Left ventricle myocardium inferior (tissue), 1 donor: ENCODE data around the gene ZNF408. TPM values are rescaled to one million over a fixed set of nuclear protein-coding genes. Genes with fewer than 3 reads are reported as not detected.
"Not testable (repeated sequence)": the region's sequence is repeated elsewhere in the genome, so short reads cannot be mapped to it uniquely, and the experiment has no call there.

Experiments used
- DNase-seq: peaks from one replicate; pipeline ENCODE4 v3.0.0-alpha.2; 2020
- H3K27ac ChIP-seq: fragments of 200-600 bp; replicated peaks from 2 replicates; pipeline ENCODE4 v1.8.0; 2021
- H3K27me3 ChIP-seq: fragments of 200-600 bp; 2 replicates; pipeline ENCODE4 v1.8.0; 2021; ENCODE audit warnings: low read depth
- H3K36me3 ChIP-seq: fragments of 200-600 bp; 2 replicates; pipeline ENCODE4 v1.8.0; 2021
- H3K4me1 ChIP-seq: fragments of 200-600 bp; 2 replicates; pipeline ENCODE4 v1.8.0; 2021
- H3K4me3 ChIP-seq: fragments of 200-600 bp; 2 replicates; pipeline ENCODE4 v1.8.0; 2021; ENCODE audit warnings: mild to moderate bottlenecking, moderate library complexity
- H3K9me3 ChIP-seq: fragments of 200-600 bp; replicated peaks from 2 replicates; pipeline ENCODE4 v1.8.0; 2021
- intact Hi-C: fragments of 100-400 bp; cut with micrococcal nuclease; formaldehyde crosslinking; loops from one replicate; pipeline ENCODE4 v1.11.0; 2022
- total RNA-seq: library from RNA; stranded (reverse); fragmentation: NEBNext Ultra II Directional; extraction: Animal tissue kit (Norgen Biotek cat#: 25700); gene quantifications from one replicate; pipeline ENCODE4 v1.2.1, GENCODE V29; 2021
- TF ChIP-seq, protein P1 (sequence below): fragments of 200-600 bp; IDR thresholded peaks from 2 replicates; pipeline ENCODE4 v1.8.0; 2021; ENCODE audit warnings: antibody characterized with exemption, mild to moderate bottlenecking, borderline replicate concordance
- donor health status: DM: no; HTN: yes; CAD: no; lungs with severe emphysema.

The ZNF408 gene
- total RNA-seq, 1 donor from 2014 or later, result 7.3 TPM

DNA sequence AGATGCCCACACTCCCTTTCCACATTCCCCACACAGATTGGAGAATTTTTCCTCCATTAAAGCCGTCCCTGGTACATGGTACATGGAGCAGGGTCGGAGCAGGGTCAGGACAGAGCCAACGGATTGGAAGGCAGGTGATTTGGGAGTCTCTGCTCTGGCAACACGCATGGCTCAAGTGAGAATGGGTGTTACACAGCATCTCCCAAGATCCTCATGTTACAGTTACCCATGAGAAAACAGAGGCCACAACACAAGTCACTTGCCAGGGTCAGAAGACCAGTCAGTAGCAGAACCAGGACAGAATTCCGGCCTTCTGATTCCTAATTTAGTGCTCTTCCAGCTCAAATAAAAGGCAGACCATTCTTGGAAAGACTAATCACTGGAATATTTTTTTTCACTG lies 10.5 kb downstream of the ZNF408 start:
- Histone ChIP-seq H3K27me3 (no peaks in the 10 kb centered on the region), H3K4me1 (peaks cover 20% of the 10 kb centered on the region), H3K27ac (peak overlapping the region; percentile 91), H3K4me3 (no peak overlapping the region), H3K9me3 (no peaks in the 10 kb centered on the region), H3K36me3 (peaks cover 10% of the 10 kb centered on the region)
- no peak for DNase-seq
- intact Hi-C loops, result no loop called here
- TF ChIP-seq, protein P1, sequence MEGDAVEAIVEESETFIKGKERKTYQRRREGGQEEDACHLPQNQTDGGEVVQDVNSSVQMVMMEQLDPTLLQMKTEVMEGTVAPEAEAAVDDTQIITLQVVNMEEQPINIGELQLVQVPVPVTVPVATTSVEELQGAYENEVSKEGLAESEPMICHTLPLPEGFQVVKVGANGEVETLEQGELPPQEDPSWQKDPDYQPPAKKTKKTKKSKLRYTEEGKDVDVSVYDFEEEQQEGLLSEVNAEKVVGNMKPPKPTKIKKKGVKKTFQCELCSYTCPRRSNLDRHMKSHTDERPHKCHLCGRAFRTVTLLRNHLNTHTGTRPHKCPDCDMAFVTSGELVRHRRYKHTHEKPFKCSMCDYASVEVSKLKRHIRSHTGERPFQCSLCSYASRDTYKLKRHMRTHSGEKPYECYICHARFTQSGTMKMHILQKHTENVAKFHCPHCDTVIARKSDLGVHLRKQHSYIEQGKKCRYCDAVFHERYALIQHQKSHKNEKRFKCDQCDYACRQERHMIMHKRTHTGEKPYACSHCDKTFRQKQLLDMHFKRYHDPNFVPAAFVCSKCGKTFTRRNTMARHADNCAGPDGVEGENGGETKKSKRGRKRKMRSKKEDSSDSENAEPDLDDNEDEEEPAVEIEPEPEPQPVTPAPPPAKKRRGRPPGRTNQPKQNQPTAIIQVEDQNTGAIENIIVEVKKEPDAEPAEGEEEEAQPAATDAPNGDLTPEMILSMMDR, result no peak

DNA sequence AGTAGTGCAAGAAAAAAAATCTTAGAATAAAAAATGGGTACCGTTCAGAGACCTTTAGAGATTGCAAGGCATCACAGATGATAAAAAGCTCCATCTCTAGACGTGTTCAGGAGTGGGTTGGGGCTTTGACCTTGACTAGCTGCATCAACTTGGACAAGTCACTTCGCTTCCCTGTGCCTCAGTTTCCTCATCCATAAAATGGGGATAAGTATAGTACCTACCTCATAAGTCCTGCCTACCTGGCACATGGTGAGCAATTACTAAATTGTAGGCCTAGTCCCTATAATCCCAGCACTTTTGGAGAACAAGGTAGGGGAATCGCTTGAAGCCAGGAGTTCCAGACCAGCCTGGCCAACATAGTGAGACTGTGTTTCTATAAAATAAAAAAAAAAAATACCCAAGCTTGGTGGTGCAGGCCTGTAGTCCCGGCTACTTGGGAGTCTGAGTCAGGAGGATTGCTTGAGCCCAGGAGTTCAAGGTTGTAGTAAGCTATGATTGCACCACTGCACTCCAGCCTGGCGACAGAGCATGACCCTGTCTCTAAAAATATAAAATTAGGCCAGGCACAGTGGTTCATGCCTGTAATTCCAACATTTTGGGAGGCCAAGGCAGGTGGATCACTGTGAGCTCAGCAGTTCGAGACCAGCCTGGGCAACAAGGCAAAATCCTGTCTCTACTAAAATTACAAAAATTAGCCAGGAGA lies 12.2 kb downstream of the ZNF408 start:
- Histone ChIP-seq H3K27ac (peak overlapping the region; percentile 91), H3K9me3 (no peaks in the 10 kb centered on the region), H3K4me1 (peaks cover 20% of the 10 kb centered on the region), H3K36me3 (no peaks in the 10 kb centered on the region), H3K4me3 (no peak overlapping the region), H3K27me3 (no peaks in the 10 kb centered on the region)
- intact Hi-C loops, result no loop called here
- DNase-seq, result no peak
- TF ChIP-seq, protein P1, result no peak

GRCh38 chr11:46717825-46718154 lies 17.0 kb downstream of the ZNF408 start:
- H3K4me3 ChIP-seq, H3K27ac ChIP-seq, H3K9me3 ChIP-seq, DNase-seq, intact Hi-C loops, H3K27me3 ChIP-seq, H3K36me3 ChIP-seq, H3K4me1 ChIP-seq: not testable (repeated sequence)

DNA sequence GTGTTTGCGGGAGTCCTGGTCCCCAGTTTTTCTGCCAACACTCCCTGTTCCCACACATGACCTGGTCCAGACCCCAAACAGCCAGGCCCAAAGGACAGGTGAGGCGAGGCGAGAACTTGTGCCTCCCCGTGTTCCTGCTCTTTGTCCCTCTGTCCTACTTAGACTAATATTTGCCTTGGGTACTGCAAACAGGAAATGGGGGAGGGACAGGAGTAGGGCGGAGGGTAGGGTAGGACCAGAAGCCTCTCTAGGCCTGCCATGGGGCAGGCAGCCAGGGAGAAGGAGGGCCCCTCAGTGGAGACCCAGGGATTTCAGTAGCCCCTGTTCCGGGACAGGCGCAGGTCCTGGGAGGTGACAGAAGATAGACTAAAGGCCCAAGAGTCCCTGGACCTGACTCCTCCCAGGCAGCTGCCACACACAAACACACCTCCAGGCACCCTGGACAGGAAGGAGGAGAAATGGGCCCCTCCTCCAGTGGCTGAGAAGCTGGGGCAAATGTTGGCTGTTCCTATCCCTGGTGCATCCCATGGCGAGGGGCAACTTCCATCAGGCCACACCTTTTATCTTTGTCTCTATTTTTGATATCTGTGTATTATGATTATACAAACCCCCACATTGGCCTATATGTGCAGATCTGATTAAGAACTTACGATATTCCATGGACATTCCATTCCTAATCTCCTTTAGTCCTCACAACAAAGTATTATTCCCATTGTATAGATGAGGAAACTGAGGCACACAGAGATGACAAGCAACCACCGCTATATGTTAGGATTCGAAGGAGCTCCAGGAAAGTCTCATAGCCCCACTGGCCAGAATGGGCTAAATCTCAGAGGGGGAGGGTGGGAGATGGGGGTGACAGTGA lies 17.6 kb downstream of the ZNF408 start:
- DNase-seq, result no peak
- no peaks in the 10 kb centered on the region for H3K36me3 ChIP-seq
- H3K4me1 ChIP-seq, result no peaks in the 10 kb centered on the region
- no peak overlapping the region for H3K27ac ChIP-seq
- no peak overlapping the region for H3K4me3 ChIP-seq
- intact Hi-C loops, result no loop called here
- TF ChIP-seq, protein P1, result no peak
- H3K27me3 ChIP-seq, result no peaks in the 10 kb centered on the region
- no peaks in the 10 kb centered on the region for H3K9me3 ChIP-seq

GRCh38 chr11:46719048-46719542 lies 18.3 kb downstream of the ZNF408 start, which contains the start of gene F2:
TSS of gene F2 (plus strand) at chr11:46719213. CDS start at chr11:46719236, 23 bp downstream.
- Histone ChIP-seq H3K27ac (no peak within 1 kb of the TSS), H3K9me3 (no peaks in the 10 kb centered on the region), H3K4me3 (no peak within 1 kb of the TSS), H3K4me1 (no peaks in the 10 kb centered on the region), H3K36me3 (no peaks in the 10 kb centered on the region), H3K27me3 (no peaks in the 10 kb centered on the region)
- intact Hi-C loops, result no loop called here
- TF ChIP-seq, protein P1, result no peak
- DNase-seq, result no peak
